ENCODE data around the gene GJC2. TPM values are rescaled to one million over a fixed set of nuclear protein-coding genes. Genes with fewer than 3 reads are reported as not detected.

The GJC2 gene
- polyA plus RNA-seq, 1 donor (not counting 4 experiments of a cell fraction or from before 2014, with no cell fraction given): 0.58 TPM

DNA sequence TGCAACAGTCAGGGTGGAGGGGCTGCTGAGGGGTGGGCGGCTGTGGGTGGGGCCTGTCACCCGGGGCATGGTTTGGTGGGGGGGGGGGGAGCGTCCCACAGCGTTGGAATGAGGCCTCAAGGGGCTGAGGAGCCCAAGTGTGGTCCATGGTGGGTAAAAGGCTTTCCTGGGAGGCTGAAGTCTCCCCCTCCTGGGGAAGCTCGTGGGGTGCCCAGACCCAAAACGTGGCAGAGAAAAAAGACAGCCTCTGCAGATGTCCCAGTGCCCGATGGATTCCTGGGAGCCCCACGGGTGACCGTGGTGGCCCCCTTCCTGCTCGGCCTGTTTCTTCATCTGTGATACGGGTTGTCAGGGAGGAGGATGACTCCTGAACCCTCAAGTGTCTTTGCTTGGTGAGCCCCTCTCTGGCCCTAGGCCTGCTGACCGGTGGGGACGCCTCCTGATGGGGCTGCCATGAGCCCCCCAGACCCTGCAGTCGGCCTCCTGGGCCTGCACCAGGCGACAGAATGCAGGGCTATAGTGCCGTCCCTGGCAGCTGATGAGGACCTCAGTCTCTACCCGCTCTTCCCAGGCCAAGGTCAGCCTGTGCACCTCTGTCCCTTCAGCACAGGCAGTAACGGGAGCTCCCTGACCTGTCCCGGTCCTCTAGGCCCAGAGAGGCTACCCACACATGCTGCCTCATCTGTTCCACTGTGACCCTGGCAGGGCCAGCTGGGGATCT is 59.3 kb downstream of the GJC2 start:
- Histone ChIP-seq H3K36me3 (ENCODE audit: control insufficient read depth in 2 of 2, extremely low read depth in 1 of 2, insufficient read depth in 2 of 2, low read length in 2 of 2) (no peaks in the 10 kb centered on the region), H3K4me3 (ENCODE audit: control insufficient read depth in 2 of 3, extremely low read depth in 1 of 3, insufficient read depth in 2 of 3, low read depth in 1 of 3, low read length in 3 of 3) (no peak overlapping the region), H3K4me2 (ENCODE audit: control insufficient read depth, extremely low read depth, insufficient read depth, low read depth, low read length) (no peak overlapping the region), H3K9me1 (ENCODE audit: control insufficient read depth, extremely low read depth, insufficient read depth, low read length) (no peaks in the 10 kb centered on the region), H3K9ac (ENCODE audit: control insufficient read depth, extremely low read depth, insufficient read depth, low read length) (no peak overlapping the region), H3K79me2 (ENCODE audit: control insufficient read depth, insufficient read depth, low read length) (no peaks in the 10 kb centered on the region), H3K9me3 (ENCODE audit: control insufficient read depth, low read depth, low read length) (no peaks in the 10 kb centered on the region), H4K20me1 (ENCODE audit: control insufficient read depth, extremely low read depth, insufficient read depth, low read length) (no peaks in the 10 kb centered on the region), H3K4me1 (ENCODE audit: control insufficient read depth, extremely low read depth, insufficient read depth, low read length) (no peaks in the 10 kb centered on the region), H3K27ac (ENCODE audit: control insufficient read depth, insufficient read depth, low read length) (no peak overlapping the region), H2AFZ (ENCODE audit: control insufficient read depth, low read length) (no peak overlapping the region), H3K27me3 (ENCODE audit: control insufficient read depth, extremely low read depth, insufficient read depth, low read length) (peaks cover 9% of the 10 kb centered on the region)
- DNase-seq (ENCODE audit: low read depth, low spot score) (no peak), FAIRE-seq (no peak)
- TF ChIP-seq CTCF (optimal IDR thresholded peaks at IDR 0.05 in 1 of 3, IDR thresholded peaks at IDR 0.05 in 1 of 3, conservative IDR thresholded peaks at IDR 0.05 in 1 of 3; ENCODE audit: extremely low read depth in 1 of 3, insufficient read depth in 2 of 3, low read length in 3 of 3): no peak
- TF ChIP-seq EZH2 (IDR thresholded peaks at IDR 0.05; ENCODE audit: low read length): no peak
- dilution Hi-C loops (cut with MboI; ENCODE audit: extremely low pct_ligation_motif_present, low sequenced_read_pairs): no loop called here

Small RNA genes within 50 kb of the gene (small RNA-seq; reads per million reads assigned to genes)
- gene AL359510.1 (ENCODE audit: insufficient read length in 3 of 3, low read depth in 3 of 3, low replicate concordance in 1 of 3): 0 reads per million in 3 experiments

Other genes with a start within 250 kb of the GJC2 start
- 1.7 to 2.5 TPM (median 2.3 TPM) in 3 replicates for gene WNT9A, start 202.0 kb upstream of the GJC2 start, polyA plus RNA-seq
- 0.07 to 0.15 TPM (median 0.07 TPM) in 3 replicates for gene WNT3A, start 142.9 kb upstream of the GJC2 start, polyA plus RNA-seq
- gene ARF1, start 67.2 kb upstream of the GJC2 start, polyA plus RNA-seq: 295 to 451 TPM (median 325 TPM) in 3 replicates
- gene C1orf35, start 46.6 kb upstream of the GJC2 start, polyA plus RNA-seq: 8.2 to 11.9 TPM (median 10.0 TPM) in 3 replicates
- 28.4 to 53.7 TPM (median 49.3 TPM) in 3 replicates for gene MRPL55, start 40.6 kb upstream of the GJC2 start, polyA plus RNA-seq
- 412 to 877 TPM (median 450 TPM) in 3 replicates for gene GUK1, start 9.7 kb upstream of the GJC2 start, polyA plus RNA-seq
- gene IBA57, start 15.9 kb downstream of the GJC2 start, polyA plus RNA-seq: 1.5 to 3.4 TPM (median 2.8 TPM) in 3 replicates
- gene OBSCN, start 58.1 kb downstream of the GJC2 start, polyA plus RNA-seq: 1.6 to 3.5 TPM (median 1.8 TPM) in 3 replicates

Data from keratinocyte (primary cell).